Glutamatergic neuron (in vitro differentiated cells): ENCODE measurements around the gene DIP2A. TPM values are rescaled to one million over a fixed set of nuclear protein-coding genes. Genes with fewer than 3 reads are reported as not detected.

Source experiments
- DNase-seq: peaks from one replicate; pipeline ENCODE4 v3.0.0; 2022
- H3K27ac Mint-ChIP-seq: one replicate; pipeline ENCODE4 v1.8.0; 2020; ENCODE audit warnings: mild to moderate bottlenecking, mixed read lengths, inconsistent platforms; ENCODE audit not compliant: unreplicated experiment
- H3K27me3 Mint-ChIP-seq: one replicate; pipeline ENCODE4 v1.8.0; 2020; ENCODE audit warnings: mild to moderate bottlenecking, moderate library complexity, mixed read lengths, inconsistent platforms; ENCODE audit not compliant: unreplicated experiment
- H3K36me3 Mint-ChIP-seq: one replicate; pipeline ENCODE4 v1.8.0; 2020; ENCODE audit warnings: mild to moderate bottlenecking, mixed read lengths, inconsistent platforms; ENCODE audit not compliant: unreplicated experiment
- H3K4me1 Mint-ChIP-seq: one replicate; pipeline ENCODE4 v1.8.0; 2020; ENCODE audit warnings: mild to moderate bottlenecking, low read depth, mixed read lengths, inconsistent platforms; ENCODE audit not compliant: unreplicated experiment
- H3K4me3 Mint-ChIP-seq: one replicate; pipeline ENCODE4 v1.8.0; 2020; ENCODE audit warnings: mild to moderate bottlenecking, mixed read lengths, inconsistent platforms; ENCODE audit not compliant: unreplicated experiment
- H3K9me3 Mint-ChIP-seq: one replicate; pipeline ENCODE4 v1.8.0; 2020; ENCODE audit warnings: mild to moderate bottlenecking, moderate library complexity, mixed read lengths, inconsistent platforms; ENCODE audit not compliant: unreplicated experiment
- total RNA-seq: library from RNA; stranded (reverse); fragmentation: NEBNext Ultra II Directional; extraction: Animal tissue kit (Norgen Biotek cat#: 25700); gene quantifications from one replicate; pipeline ENCODE4 v1.2.1, GENCODE V29; 2021; ENCODE audit not compliant: unreplicated experiment
- TF ChIP-seq, protein P1 (sequence below): fragments of 200-600 bp; sonication (generic); IDR thresholded peaks from one replicate; pipeline ENCODE4 v1.5.0; 2021; ENCODE audit not compliant: partially characterized antibody, unreplicated experiment

Gene DIP2A
- total RNA-seq, 1 donor from 2014 or later: 55.4 TPM

DNA sequence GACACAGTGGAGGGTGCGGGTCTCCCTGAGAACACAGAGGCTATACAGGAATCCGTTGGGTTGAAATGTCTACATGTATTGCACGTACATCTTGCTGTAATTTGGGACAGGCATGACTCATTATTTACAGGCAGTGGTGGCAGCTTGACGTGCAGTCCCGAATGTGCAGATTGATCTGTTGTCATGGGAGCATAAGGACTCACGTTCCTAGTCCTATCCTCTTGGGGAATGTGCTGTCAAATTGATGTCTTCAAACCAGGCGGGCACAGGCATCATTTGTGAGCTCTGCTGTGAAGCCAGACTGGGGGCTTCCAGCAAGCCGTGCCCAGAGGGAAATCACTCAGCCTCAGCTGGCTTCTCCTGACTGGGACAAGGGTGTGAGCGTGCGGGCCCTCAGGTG is 105.7 kb downstream of the DIP2A start:
- H3K4me3 Mint-ChIP-seq: peak overlapping the region; percentile 26
- H3K9me3 Mint-ChIP-seq: peaks cover 11% of the 10 kb centered on the region
- peaks cover 31% of the 10 kb centered on the region for H3K4me1 Mint-ChIP-seq
- peak overlapping the region; percentile 45 for H3K27ac Mint-ChIP-seq
- peaks cover 4% of the 10 kb centered on the region for H3K27me3 Mint-ChIP-seq
- TF ChIP-seq, protein P1, sequence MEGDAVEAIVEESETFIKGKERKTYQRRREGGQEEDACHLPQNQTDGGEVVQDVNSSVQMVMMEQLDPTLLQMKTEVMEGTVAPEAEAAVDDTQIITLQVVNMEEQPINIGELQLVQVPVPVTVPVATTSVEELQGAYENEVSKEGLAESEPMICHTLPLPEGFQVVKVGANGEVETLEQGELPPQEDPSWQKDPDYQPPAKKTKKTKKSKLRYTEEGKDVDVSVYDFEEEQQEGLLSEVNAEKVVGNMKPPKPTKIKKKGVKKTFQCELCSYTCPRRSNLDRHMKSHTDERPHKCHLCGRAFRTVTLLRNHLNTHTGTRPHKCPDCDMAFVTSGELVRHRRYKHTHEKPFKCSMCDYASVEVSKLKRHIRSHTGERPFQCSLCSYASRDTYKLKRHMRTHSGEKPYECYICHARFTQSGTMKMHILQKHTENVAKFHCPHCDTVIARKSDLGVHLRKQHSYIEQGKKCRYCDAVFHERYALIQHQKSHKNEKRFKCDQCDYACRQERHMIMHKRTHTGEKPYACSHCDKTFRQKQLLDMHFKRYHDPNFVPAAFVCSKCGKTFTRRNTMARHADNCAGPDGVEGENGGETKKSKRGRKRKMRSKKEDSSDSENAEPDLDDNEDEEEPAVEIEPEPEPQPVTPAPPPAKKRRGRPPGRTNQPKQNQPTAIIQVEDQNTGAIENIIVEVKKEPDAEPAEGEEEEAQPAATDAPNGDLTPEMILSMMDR: no peak
- H3K36me3 Mint-ChIP-seq: no peaks in the 10 kb centered on the region
- peak; percentile 70 for DNase-seq

DNA sequence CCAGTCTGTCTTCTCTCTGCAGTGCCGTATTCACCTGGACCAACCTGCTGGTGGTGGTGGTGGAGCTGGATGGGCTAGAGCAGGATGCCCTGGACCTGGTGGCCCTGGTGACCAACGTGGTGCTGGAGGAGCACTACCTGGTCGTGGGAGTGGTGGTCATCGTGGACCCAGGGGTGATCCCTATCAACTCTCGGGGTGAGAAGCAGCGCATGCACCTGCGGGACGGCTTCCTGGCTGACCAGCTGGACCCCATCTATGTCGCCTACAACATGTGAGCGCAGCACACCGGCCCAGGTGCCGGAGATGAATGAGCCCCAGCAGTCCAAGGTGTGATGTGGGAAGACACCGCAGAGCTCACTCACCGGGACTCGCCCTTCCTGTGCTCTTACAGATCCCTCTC is 108.7 kb downstream of the DIP2A start:
- Mint-ChIP-seq H3K27ac (no peak overlapping the region), H3K4me1 (peaks cover 14% of the 10 kb centered on the region), H3K4me3 (no peak overlapping the region), H3K27me3 (no peaks in the 10 kb centered on the region), H3K9me3 (peaks cover 3% of the 10 kb centered on the region), H3K36me3 (peaks cover 6% of the 10 kb centered on the region)
- DNase-seq: no peak
- TF ChIP-seq, protein P1: no peak

DNA sequence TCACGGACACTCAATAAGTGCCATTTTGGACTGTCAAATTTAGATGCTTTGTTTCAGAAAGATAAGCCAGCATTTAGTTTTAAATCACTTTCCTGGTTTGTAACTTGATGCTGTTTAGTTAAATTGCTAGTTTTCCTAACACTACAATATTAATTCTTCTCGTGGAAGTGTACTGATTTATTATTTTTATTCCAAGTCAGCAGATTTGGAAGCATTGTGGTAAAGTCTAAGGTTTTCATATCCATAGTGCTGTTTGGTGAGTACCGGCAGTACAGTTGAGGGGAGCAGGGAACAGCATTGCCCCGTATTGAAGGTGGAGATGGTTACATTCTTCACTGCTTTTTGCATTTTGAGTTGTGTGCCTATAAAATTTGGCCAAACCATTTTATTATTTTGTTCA is 109.9 kb downstream of the DIP2A start:
- no peak for DNase-seq
- TF ChIP-seq, protein P1: no peak
- Mint-ChIP-seq H3K9me3 (peaks cover 3% of the 10 kb centered on the region), H3K27ac (no peak overlapping the region), H3K4me1 (peaks cover 13% of the 10 kb centered on the region), H3K36me3 (peaks cover 11% of the 10 kb centered on the region), H3K4me3 (no peak overlapping the region), H3K27me3 (no peaks in the 10 kb centered on the region)

DNA sequence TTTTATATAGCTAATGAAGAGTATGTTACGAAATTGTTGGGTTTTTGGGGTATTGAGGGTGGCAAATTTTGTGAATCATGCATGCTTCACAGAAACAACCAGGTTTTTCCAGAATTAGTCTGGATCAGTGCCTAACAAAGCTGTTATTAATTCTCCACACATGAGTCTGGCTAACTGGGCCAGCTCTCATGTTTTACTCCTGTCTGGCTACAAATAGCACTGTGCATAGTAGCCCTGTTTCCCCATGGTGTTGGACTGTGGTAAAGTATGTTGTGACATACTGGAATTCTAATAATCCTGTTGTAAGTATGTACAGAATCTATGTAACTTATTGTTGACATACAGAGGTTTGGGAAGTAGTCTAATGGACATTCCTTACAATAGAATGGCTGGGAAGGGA is 110.4 kb downstream of the DIP2A start:
- H3K27ac Mint-ChIP-seq: no peak overlapping the region
- TF ChIP-seq, protein P1: no peak
- no peaks in the 10 kb centered on the region for H3K27me3 Mint-ChIP-seq
- H3K4me3 Mint-ChIP-seq: no peak overlapping the region
- no peak for DNase-seq
- peaks cover 3% of the 10 kb centered on the region for H3K9me3 Mint-ChIP-seq
- peaks cover 16% of the 10 kb centered on the region for H3K36me3 Mint-ChIP-seq
- peaks cover 12% of the 10 kb centered on the region for H3K4me1 Mint-ChIP-seq

DNA sequence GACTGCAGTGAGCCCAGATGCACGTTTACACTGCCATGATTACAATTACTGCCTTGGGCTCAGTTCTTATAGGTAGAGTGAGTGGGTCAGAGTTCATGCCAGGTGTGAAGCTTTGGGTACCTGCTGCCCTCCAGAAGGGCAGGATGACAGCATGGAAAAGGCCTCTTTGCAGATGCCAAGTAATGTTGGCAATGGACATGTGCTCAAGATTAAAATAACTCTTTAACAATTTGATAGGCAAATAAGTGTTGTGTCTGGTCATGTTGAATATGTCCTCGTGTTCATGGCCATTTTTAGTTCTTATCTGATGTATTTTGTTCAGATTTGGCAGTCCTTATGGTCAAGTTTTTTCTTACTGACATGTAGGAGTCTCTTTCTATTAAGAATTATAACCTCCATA is 111.4 kb downstream of the DIP2A start:
- Mint-ChIP-seq H3K27me3 (no peaks in the 10 kb centered on the region), H3K4me1 (peaks cover 2% of the 10 kb centered on the region), H3K27ac (no peak overlapping the region), H3K4me3 (no peak overlapping the region), H3K36me3 (peaks cover 18% of the 10 kb centered on the region), H3K9me3 (no peaks in the 10 kb centered on the region)
- no peak for DNase-seq
- TF ChIP-seq, protein P1: no peak
